ENCODE data around the gene GDI1. TPM values are rescaled to one million over a fixed set of nuclear protein-coding genes. Genes with fewer than 3 reads are reported as not detected.
A peak's percentile ranks its signal among the peaks of the same experiment; 100 is the strongest.

GDI1 gene
- total RNA-seq, 1 donor from 2014 or later: 27.0 TPM

DNA sequence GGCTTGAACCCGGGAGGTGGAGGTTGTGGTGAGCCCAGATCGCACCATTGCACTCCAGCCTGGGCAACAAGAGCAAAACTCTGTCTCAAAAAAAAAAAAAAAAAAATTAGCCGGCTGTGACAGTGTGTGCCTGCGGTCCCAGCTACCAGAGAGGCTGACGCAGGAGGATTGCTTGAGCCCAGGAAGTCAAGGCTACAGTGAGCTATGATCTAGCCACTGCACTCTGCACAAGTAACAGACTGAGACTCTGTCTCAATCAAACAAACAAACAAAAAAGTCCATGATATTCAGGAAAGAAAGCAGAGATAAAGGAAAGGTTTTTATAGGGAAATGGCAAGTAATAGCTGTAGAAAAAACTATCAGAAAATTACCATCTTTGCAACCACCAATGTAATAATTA lies 44.2 kb downstream of the GDI1 start:
- no peak for DNase-seq (ENCODE audit: low read depth in 2 of 2)

- DNase-seq (ENCODE audit: low read depth in 2 of 2): no peak
Observed at GRCh38 chrX:154481911-154482601, 45.1 kb downstream of the GDI1 start.

GRCh38 chrX:154482786-154483185 lies 45.8 kb downstream of the GDI1 start:
- DNase-seq (ENCODE audit: low read depth in 2 of 2): no peak

GRCh38 chrX:154483325-154483724 lies 46.4 kb downstream of the GDI1 start:
- DNase-seq (ENCODE audit: low read depth in 2 of 2): no peak

DNA sequence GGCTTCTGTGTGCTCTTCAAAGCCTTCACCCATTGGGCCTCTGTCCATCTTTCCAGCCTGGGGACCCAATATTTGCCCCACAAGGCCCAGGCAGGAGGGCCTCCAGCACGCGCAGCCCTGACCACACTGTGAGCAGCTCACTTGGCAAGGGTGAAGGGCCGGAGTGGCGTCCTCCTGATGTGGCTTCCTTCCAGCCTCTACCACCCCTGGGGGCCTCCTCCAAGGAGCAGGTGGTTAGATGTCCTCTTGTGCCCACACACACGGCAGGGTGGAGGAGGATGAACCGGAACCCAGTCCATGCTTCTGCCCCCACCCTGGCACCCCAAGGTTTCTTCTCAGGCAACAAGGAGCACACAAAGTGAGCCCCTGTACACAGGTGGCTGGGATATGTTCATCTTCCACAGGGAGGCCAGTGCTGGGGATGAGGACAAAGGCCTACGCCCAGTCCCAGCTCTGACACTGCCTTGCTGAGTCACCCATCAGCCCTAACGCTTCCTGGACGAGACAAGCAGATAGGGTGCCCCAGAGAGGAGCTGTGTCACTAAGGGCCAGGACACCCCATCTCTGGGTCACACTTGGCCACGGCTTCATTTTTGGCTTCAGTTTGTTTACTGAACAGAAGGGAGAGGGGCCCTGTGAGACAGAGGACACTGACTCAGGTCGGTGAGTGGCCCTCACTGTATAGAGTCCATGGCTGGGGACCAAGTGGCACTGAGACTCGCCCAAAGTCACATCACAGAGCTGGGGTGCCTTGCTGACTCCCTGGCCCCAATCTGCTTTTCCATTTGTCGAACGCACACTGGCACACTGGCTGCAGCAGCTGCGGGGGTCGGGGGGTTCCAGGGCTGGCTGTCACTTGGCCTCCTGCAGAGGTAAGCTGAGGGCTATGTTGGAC lies 47.5 kb downstream of the GDI1 start:
- peak in 1 of 2 donors; percentile 5 for DNase-seq (ENCODE audit: low read depth in 2 of 2)

- no peak for DNase-seq (ENCODE audit: low read depth in 2 of 2)
Observed at GRCh38 chrX:154485150-154486051, 48.4 kb downstream of the GDI1 start.

DNA sequence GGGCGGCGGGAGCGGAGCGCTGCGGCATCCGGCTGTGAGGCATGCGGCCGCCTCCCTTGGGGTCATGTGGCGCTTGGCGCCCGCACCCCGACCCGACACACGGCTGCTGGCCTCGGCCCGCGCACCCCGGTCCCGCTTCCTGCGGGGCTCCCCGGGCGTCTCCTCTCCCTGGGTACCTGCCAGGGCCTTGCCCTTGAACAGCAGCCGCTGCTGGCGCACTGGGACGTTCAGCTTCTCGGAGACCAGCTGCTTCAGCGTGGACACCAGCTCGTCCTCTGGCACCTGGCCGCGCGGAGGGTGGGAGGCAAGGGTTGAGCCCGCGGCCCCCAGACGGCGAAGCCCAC lies 49.1 kb downstream of the GDI1 start:
- DNase-seq (ENCODE audit: low read depth in 2 of 2): peak in 1 of 2 donors; percentile 9

GRCh38 chrX:154486396-154487207 lies 49.6 kb downstream of the GDI1 start, which contains the start of gene UBL4A:
Gene UBL4A (minus strand): TSS chrX:154486615. CDS start chrX:154486584, 31 bp downstream.
- DNase-seq (ENCODE audit: low read depth in 2 of 2): peak; percentile 16 to 54

DNA sequence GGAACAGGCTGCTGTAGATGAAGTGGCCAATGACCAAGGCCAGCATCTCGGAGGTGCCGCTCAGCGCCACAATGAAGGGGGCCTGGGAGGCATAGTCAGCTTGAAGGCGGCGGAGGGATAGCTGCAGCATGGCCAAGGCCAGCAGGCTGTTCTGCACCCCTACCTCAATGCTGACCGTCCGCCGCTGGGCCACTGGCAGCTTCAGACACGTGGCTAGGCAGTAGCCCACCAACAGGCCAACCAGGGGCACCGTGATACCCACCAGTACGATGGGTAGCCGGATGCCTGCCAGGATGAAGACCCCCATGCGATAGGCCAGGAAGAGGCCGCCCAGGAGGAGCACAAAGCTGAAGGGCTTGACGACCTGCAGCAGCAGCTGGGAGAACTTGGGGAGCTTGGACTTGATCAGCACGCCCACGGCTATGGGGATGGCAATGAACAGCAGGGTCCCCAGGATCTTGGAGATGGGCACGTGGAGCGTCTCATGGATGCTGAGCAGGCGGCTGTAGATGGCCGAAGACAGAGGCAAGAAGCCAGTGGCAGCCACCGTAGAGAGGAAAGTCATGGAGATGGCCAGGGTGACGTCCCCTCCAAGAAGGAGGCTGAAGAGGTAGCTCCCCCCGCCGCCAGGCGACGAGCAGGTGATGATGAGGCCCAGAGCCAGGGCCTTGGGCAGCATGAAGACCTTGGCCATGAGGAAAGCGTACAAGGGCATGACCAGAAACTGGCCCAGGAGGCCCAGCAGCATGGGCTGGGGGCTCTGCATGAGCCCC lies 50.8 kb downstream of the GDI1 start:
- no peak for DNase-seq (ENCODE audit: low read depth in 2 of 2)

- no peak for DNase-seq (ENCODE audit: low read depth in 2 of 2)
Observed at GRCh38 chrX:154488336-154489075, 51.6 kb downstream of the GDI1 start.

DNA sequence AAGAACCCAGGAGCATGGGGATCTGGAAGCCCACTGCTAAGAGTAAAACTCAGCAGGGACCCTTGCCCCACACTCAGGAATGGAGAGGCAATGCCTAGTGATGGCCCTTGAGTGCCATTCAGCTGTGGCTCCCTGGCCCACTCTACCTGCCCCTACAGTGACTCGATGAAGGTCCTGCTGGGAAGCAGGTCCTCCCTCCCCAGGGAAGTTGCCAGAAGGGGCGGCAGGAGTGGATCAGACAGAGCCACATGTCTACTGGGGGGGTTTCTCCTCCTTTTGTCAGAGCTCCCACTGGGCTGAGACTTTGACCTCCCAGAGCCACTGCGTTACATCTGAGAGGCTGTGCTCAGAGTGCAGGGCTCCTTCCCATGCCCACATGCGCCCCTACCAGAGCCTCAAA lies 52.2 kb downstream of the GDI1 start:
- no peak for DNase-seq (ENCODE audit: low read depth in 2 of 2)

DNA sequence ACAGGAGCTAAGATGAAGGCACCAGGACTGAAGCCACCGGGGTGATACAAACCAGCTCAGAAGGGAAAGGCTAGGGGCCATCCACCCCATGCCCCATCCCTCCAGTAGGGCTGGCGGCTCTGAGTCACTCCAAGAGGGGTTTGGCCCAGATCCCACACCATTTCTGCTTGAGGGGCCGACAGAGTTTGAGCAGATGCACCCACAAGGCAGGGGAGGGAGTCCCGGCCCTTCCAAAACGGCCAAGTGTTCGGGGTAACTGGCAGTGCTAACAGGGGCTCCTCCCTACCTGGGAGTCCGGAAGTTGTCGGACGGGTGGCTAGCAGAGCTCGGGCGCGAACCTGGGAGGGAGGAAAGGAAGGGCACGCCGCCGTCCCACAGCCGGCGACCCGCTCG lies 53.1 kb downstream of the GDI1 start:
- peak in 1 of 2 donors; percentile 26 for DNase-seq (ENCODE audit: low read depth in 2 of 2)

- peak; percentile 88 to 95 for DNase-seq (ENCODE audit: low read depth in 2 of 2)
Observed at GRCh38 chrX:154490414-154491083, 53.6 kb downstream of the GDI1 start, which contains the start of gene SLC10A3. Gene SLC10A3 (minus strand): TSS chrX:154490629. CDS start chrX:154488940, 1,689 bp downstream.

Other genes starting within 250 kb of the GDI1 start
- gene OPN1MW2, start 217.4 kb upstream of the GDI1 start, total RNA-seq: not detected in 2 replicates
- gene OPN1MW3, start 179.6 kb upstream of the GDI1 start, total RNA-seq: not detected in 2 replicates
- gene TEX28, start 142.0 kb upstream of the GDI1 start, total RNA-seq: 0.13 TPM in 1 of 2 replicates, not detected in the other
- under 0.01 TPM in 1 of 2 replicates, not detected in the other for gene TKTL1, start 141.4 kb upstream of the GDI1 start, total RNA-seq
- gene FLNA, start 62.5 kb upstream of the GDI1 start, total RNA-seq: 1,135 and 1,161 TPM in 2 replicates
- 17.8 and 20.5 TPM in 2 replicates for gene EMD, start 57.9 kb upstream of the GDI1 start, total RNA-seq
- gene RPL10, start 38.8 kb upstream of the GDI1 start, total RNA-seq: 2,372 and 2,629 TPM in 2 replicates
- 105 and 121 TPM in 2 replicates for gene DNASE1L1, start 27.9 kb upstream of the GDI1 start, total RNA-seq
- gene TAFAZZIN, start 25.6 kb upstream of the GDI1 start, total RNA-seq: 11.9 and 14.9 TPM in 2 replicates
- gene ATP6AP1, start 8.5 kb upstream of the GDI1 start, total RNA-seq: 58.0 and 105 TPM in 2 replicates
- 43.9 and 60.2 TPM in 2 replicates for gene FAM50A, start 7.0 kb downstream of the GDI1 start, total RNA-seq
- 3.0 and 6.2 TPM in 2 replicates for gene PLXNA3, start 21.1 kb downstream of the GDI1 start, total RNA-seq
- gene LAGE3, start 42.1 kb downstream of the GDI1 start, total RNA-seq: 14.9 and 16.9 TPM in 2 replicates
- 29.8 and 38.1 TPM in 2 replicates for gene UBL4A, start 49.5 kb downstream of the GDI1 start, total RNA-seq
- 8.1 and 14.4 TPM in 2 replicates for gene SLC10A3, start 53.5 kb downstream of the GDI1 start, total RNA-seq
- 13.7 and 20.9 TPM in 2 replicates for gene FAM3A, start 79.1 kb downstream of the GDI1 start, total RNA-seq
- gene G6PD, start 109.7 kb downstream of the GDI1 start, total RNA-seq: 33.9 and 35.4 TPM in 2 replicates
- gene IKBKG, start 110.5 kb downstream of the GDI1 start, total RNA-seq: 12.1 and 12.8 TPM in 2 replicates
- gene CTAG1A, start 148.0 kb downstream of the GDI1 start, total RNA-seq: not detected in 2 replicates
- not detected in 2 replicates for gene CTAG1B, start 182.1 kb downstream of the GDI1 start, total RNA-seq
- gene CTAG2, start 216.4 kb downstream of the GDI1 start, total RNA-seq: not detected in 2 replicates